Gastrocnemius medialis (tissue), 4 donors: ENCODE data around the gene ELF2.
A peak's percentile ranks its signal among the peaks of the same experiment; 100 is the strongest.

Experiments used
- POLR2A ChIP-seq, 2 donors: fragments of 450-650 bp; IDR thresholded peaks; one replicate each; pipeline ENCODE4 v1.6.1; 2017; ENCODE audit warnings: antibody characterized with exemption in 2 of 2, mild to moderate bottlenecking in 2 of 2, moderate library complexity in 2 of 2
- TF ChIP-seq, protein P1 (sequence below), 5 experiments: fragments of 450-650 bp in 3 of 5; fragments of 200-600 bp in 2 of 5; sonication (generic) in 2 of 5; IDR thresholded peaks in 4 of 5; conservative IDR thresholded peaks in 1 of 5; 1 replicate in 4 of 5; 2 replicates in 1 of 5; pipeline ENCODE4 v1.5.1; 2016 to 2019; ENCODE audit warnings: antibody characterized with exemption in 5 of 5, mild to moderate bottlenecking in 3 of 5, moderate library complexity in 3 of 5

DNA sequence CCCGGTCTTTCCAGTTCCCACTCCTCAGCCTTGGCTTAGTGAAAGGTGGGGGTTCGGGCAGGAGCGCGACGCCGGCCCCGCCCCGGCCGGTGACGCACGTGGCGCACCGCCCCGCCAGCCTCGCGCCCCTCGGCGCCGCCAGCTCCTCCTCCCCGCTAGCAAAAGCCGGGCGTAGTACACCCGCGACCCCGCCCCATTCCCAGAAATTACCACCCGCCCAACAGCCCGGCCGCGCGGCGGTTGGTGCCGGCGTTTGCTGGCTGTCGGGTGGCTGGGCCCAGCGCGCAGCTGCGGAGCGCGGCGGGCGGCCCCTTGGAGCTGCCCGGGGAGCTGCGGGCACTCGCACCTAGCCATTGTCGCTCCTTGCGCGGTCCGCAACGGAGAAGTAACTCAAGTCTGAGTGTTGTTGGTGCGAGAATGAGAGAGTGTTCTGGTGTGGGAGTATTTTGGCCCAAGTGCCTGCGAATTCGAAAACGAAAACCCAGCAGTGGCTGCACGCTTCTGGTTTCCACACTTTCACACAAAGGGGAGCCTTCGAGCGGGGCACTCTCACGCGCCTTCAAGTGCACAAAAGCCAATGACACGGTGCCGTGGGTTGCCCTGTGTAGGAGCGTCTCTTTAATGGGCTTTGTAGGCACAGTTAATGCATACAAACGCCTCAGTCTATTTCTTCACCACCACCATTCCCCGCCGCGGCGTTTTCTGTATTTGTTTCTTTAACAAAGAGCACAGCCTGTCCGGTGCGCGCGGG, 1.0 kb upstream of the ELF2 start:
- TF ChIP-seq, protein P1, sequence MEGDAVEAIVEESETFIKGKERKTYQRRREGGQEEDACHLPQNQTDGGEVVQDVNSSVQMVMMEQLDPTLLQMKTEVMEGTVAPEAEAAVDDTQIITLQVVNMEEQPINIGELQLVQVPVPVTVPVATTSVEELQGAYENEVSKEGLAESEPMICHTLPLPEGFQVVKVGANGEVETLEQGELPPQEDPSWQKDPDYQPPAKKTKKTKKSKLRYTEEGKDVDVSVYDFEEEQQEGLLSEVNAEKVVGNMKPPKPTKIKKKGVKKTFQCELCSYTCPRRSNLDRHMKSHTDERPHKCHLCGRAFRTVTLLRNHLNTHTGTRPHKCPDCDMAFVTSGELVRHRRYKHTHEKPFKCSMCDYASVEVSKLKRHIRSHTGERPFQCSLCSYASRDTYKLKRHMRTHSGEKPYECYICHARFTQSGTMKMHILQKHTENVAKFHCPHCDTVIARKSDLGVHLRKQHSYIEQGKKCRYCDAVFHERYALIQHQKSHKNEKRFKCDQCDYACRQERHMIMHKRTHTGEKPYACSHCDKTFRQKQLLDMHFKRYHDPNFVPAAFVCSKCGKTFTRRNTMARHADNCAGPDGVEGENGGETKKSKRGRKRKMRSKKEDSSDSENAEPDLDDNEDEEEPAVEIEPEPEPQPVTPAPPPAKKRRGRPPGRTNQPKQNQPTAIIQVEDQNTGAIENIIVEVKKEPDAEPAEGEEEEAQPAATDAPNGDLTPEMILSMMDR (IDR thresholded peaks at IDR 0.05 in 4 of 5, conservative IDR thresholded peaks at IDR 0.05 in 1 of 5), result no peak
- peak; percentile 89 to 93 for TF ChIP-seq POLR2A (IDR thresholded peaks at IDR 0.05)
